HEK293 (cell line): Measurements from ENCODE around the gene ARHGDIA.

Source experiments
- CTCF ChIA-PET: fragments of 350-600 bp; formaldehyde crosslinking; extraction: SDS; loops from one replicate; lab custom pipeline; 2021; ENCODE audit warnings: antibody characterized with exemption; lab: Yijun Ruan, JAX
- POLR2A ChIA-PET: fragments of 300-600 bp; formaldehyde crosslinking; extraction: SDS; loops from one replicate; lab custom pipeline; 2020; ENCODE audit warnings: antibody characterized with exemption, inconsistent platforms; lab: Yijun Ruan, JAX
- H3K27ac ChIP-seq: fragments of 200-500 bp; sonication (Bioruptor generic); 2 replicates; pipeline ENCODE4 v1.5.1; 2014; ENCODE audit warnings: low read depth, low read length, control low read depth, inconsistent platforms; ENCODE audit errors: extremely low read depth
- H3K36me3 ChIP-seq, 2 experiments: fragments of 200-500 bp in 1 of 2; sonication (Bioruptor generic) in 1 of 2; 1 replicate in 1 of 2; 2 replicates in 1 of 2; pipeline ENCODE4 v1.5.1; 2014 to 2017; ENCODE audit warnings: inconsistent platforms in 2 of 2, low read length in 2 of 2; ENCODE audit not compliant: control insufficient read depth in 2 of 2, insufficient read depth in 1 of 2
- H3K4me1 ChIP-seq: fragments of 200-500 bp; sonication (Bioruptor generic); 2 replicates; pipeline ENCODE4 v1.5.1; 2014; ENCODE audit warnings: mild to moderate bottlenecking, low read length, inconsistent platforms; ENCODE audit not compliant: control insufficient read depth, insufficient read depth
- H3K4me3 ChIP-seq: 2 replicates; pipeline ENCODE4 v1.5.1; 2011; ENCODE audit warnings: low read depth, mild to moderate bottlenecking, control low read depth, low read length, moderate library complexity
- H3K9me3 ChIP-seq: fragments of 200-500 bp; sonication (Bioruptor generic); 2 replicates; pipeline ENCODE4 v1.5.1; 2014; ENCODE audit warnings: low read depth, low read length, inconsistent platforms; ENCODE audit not compliant: control insufficient read depth, insufficient read depth
- KLF7 ChIP-seq: fragments of 450-650 bp; formaldehyde crosslinking; IDR thresholded peaks from 2 replicates; pipeline ENCODE4 v1.5.1; 2016; ENCODE audit warnings: missing biosample characterization, missing genetic modification characterization, borderline replicate concordance
- PRDM10 ChIP-seq: fragments of 450-650 bp; formaldehyde crosslinking; IDR thresholded peaks from 2 replicates; pipeline ENCODE4 v1.5.1; 2016; ENCODE audit warnings: missing biosample characterization, missing genetic modification characterization
- RBAK ChIP-seq: fragments of 450-650 bp; formaldehyde crosslinking; IDR thresholded peaks from 2 replicates; pipeline ENCODE4 v1.5.1; 2016; ENCODE audit warnings: missing biosample characterization, missing genetic modification characterization
- SP2 ChIP-seq: fragments of 450-650 bp; formaldehyde crosslinking; IDR thresholded peaks from 2 replicates; pipeline ENCODE4 v1.5.1; 2016; ENCODE audit warnings: missing biosample characterization, missing genetic modification characterization
- ZBTB1 ChIP-seq: fragments of 450-650 bp; formaldehyde crosslinking; IDR thresholded peaks from 2 replicates; pipeline ENCODE4 v1.5.1; 2016; ENCODE audit warnings: missing biosample characterization, missing genetic modification characterization
- ZFP41 ChIP-seq: fragments of 450-650 bp; formaldehyde crosslinking; IDR thresholded peaks from 2 replicates; pipeline ENCODE4 v1.5.1; 2016; ENCODE audit warnings: missing biosample characterization, missing genetic modification characterization, borderline replicate concordance
- ZNF155 ChIP-seq: fragments of 450-650 bp; formaldehyde crosslinking; IDR thresholded peaks from 2 replicates; pipeline ENCODE4 v1.5.1; 2016; ENCODE audit warnings: missing biosample characterization, missing genetic modification characterization
- ZNF16 ChIP-seq: fragments of 450-650 bp; formaldehyde crosslinking; IDR thresholded peaks from 2 replicates; pipeline ENCODE4 v1.5.1; 2016; ENCODE audit warnings: low read depth, missing biosample characterization, missing genetic modification characterization
- ZNF221 ChIP-seq: fragments of 450-650 bp; formaldehyde crosslinking; IDR thresholded peaks from 2 replicates; pipeline ENCODE4 v1.5.1; 2017; ENCODE audit warnings: missing biosample characterization, missing genetic modification characterization, borderline replicate concordance
- ZNF24 ChIP-seq: fragments of 450-650 bp; formaldehyde crosslinking; IDR thresholded peaks from 2 replicates; pipeline ENCODE4 v1.5.1; 2016; ENCODE audit warnings: missing biosample characterization, missing genetic modification characterization
- ZNF266 ChIP-seq: fragments of 450-650 bp; formaldehyde crosslinking; IDR thresholded peaks from 2 replicates; pipeline ENCODE4 v1.5.1; 2016; ENCODE audit warnings: missing biosample characterization, missing genetic modification characterization, low read depth
- ZNF398 ChIP-seq: fragments of 450-650 bp; formaldehyde crosslinking; IDR thresholded peaks from 2 replicates; pipeline ENCODE4 v1.5.1; 2017; ENCODE audit warnings: missing biosample characterization, missing genetic modification characterization
- ZNF473 ChIP-seq: fragments of 450-650 bp; formaldehyde crosslinking; IDR thresholded peaks from 2 replicates; pipeline ENCODE4 v1.5.1; 2017; ENCODE audit warnings: missing biosample characterization, missing genetic modification characterization
- ZNF488 ChIP-seq: fragments of 450-650 bp; formaldehyde crosslinking; IDR thresholded peaks from 2 replicates; pipeline ENCODE4 v1.5.1; 2016; ENCODE audit warnings: missing biosample characterization, missing genetic modification characterization
- ZNF513 ChIP-seq: fragments of 450-650 bp; IDR thresholded peaks from 2 replicates; pipeline ENCODE4 v1.5.1; 2018; ENCODE audit warnings: missing biosample characterization, missing genetic modification characterization
- ZNF521 ChIP-seq: fragments of 450-650 bp; formaldehyde crosslinking; IDR thresholded peaks from 2 replicates; pipeline ENCODE4 v1.5.1; 2017; ENCODE audit warnings: missing biosample characterization, mild to moderate bottlenecking, missing genetic modification characterization
- ZNF580 ChIP-seq: fragments of 450-650 bp; formaldehyde crosslinking; IDR thresholded peaks from 2 replicates; pipeline ENCODE4 v1.5.1; 2016; ENCODE audit warnings: missing biosample characterization, missing genetic modification characterization
- ZNF660 ChIP-seq: fragments of 450-650 bp; IDR thresholded peaks from 2 replicates; pipeline ENCODE4 v1.5.1; 2018; ENCODE audit warnings: missing biosample characterization, mild to moderate bottlenecking, missing genetic modification characterization
- ZNF692 ChIP-seq: fragments of 450-650 bp; formaldehyde crosslinking; IDR thresholded peaks from 2 replicates; pipeline ENCODE4 v1.5.1; 2016; ENCODE audit warnings: missing biosample characterization, missing genetic modification characterization

The ARHGDIA gene

GRCh38 chr17:81825841-81826466 is 45.2 kb downstream of the ARHGDIA start (continued):
- TF ChIP-seq KLF7 (tag by site-specific recombination) (no peak), ZNF398 (tag by site-specific recombination) (no peak), ZNF16 (tag by site-specific recombination) (no peak), ZNF513 (tag by site-specific recombination) (no peak)

GRCh38 chr17:81824595-81824994 is 46.5 kb downstream of the ARHGDIA start:
- Histone ChIP-seq H3K36me3 (peaks cover 0 to 10% of the 10 kb centered on the region in 2 experiments; a peak in 2 of 3 replicates), H3K4me1 (peaks cover 10% of the 10 kb centered on the region), H3K9me3 (no peaks in the 10 kb centered on the region), H3K27ac (no peak overlapping the region), H3K4me3 (no peak overlapping the region)
- TF ChIP-seq ZNF473 (tag by site-specific recombination) (no peak), ZNF692 (tag by site-specific recombination) (no peak), ZNF660 (tag by site-specific recombination) (no peak), ZBTB1 (tag by site-specific recombination) (no peak), PRDM10 (tag by site-specific recombination) (no peak), RBAK (no peak), ZNF221 (no peak), ZNF155 (tag by site-specific recombination) (no peak), SP2 (tag by site-specific recombination) (no peak), ZNF266 (tag by site-specific recombination) (no peak), ZNF24 (tag by site-specific recombination) (no peak), ZFP41 (tag by site-specific recombination) (no peak), ZNF488 (tag by site-specific recombination) (no peak), ZNF521 (no peak), ZNF580 (no peak)
- ChIA-PET POLR2A (interaction anchor here (0.7 to 1.7 kb wide), 2 partner anchors 96 to 112 kb away, joined by 3 read pairs; partner anchors contain the start of gene SLC25A10), CTCF (interaction anchor here (0.6 to 0.9 kb wide), 3 partner anchors 11 to 90 kb away, joined by 3 read pairs; no protein-coding TSS in a partner anchor)
